ENCODE measurements around the gene PCIF1. TPM values are rescaled to one million over a fixed set of nuclear protein-coding genes. Genes with fewer than 3 reads are reported as not detected.
"Not testable (repeated sequence)": the region's sequence is repeated elsewhere in the genome, so short reads cannot be mapped to it uniquely, and the experiment has no call there.

The PCIF1 gene
- total RNA-seq, 1 donor from 2014 or later = 45.2 TPM

DNA sequence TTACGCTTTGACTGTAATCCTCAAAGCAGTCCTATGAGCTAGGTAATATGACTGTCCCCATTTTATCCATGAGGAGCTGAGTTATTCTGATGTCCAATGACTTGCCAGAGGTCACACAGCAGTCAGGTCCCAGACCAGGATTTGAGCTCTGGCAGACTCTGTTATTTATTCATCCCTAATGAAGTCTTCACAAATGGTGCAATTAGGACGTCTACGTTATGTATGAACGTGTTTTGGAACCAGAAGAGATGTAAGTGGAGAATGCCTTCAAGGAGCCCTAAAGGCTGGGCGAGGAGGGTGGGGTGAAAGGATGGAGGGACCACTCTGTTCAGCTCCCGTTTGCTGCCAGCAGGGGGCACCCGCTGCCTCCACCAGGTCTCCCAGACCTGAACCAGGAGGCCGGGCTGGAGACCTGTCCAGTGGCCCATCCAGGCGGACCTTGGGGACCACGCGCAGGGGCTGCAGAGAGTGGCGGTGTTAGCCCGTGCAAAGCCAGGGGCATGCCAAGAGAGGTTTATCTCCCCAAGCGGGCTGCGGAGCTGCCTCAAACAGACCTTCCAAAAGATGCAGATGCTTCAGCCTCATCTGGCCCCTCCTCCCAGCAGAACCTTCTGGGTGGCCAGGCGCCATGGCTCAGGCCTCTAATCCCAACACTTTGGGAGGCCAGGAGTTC lies 52.8 kb downstream of the PCIF1 start:
- TF ChIP-seq, protein P1, sequence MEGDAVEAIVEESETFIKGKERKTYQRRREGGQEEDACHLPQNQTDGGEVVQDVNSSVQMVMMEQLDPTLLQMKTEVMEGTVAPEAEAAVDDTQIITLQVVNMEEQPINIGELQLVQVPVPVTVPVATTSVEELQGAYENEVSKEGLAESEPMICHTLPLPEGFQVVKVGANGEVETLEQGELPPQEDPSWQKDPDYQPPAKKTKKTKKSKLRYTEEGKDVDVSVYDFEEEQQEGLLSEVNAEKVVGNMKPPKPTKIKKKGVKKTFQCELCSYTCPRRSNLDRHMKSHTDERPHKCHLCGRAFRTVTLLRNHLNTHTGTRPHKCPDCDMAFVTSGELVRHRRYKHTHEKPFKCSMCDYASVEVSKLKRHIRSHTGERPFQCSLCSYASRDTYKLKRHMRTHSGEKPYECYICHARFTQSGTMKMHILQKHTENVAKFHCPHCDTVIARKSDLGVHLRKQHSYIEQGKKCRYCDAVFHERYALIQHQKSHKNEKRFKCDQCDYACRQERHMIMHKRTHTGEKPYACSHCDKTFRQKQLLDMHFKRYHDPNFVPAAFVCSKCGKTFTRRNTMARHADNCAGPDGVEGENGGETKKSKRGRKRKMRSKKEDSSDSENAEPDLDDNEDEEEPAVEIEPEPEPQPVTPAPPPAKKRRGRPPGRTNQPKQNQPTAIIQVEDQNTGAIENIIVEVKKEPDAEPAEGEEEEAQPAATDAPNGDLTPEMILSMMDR (IDR thresholded peaks at IDR 0.05; ENCODE audit: unreplicated experiment) = peak; percentile 80
- no peak overlapping the region for H3K27ac Mint-ChIP-seq
- H3K27me3 Mint-ChIP-seq (ENCODE audit: low read depth) = peaks cover 5% of the 10 kb centered on the region
- H3K9me3 Mint-ChIP-seq = no peaks in the 10 kb centered on the region
- H3K36me3 Mint-ChIP-seq = no peaks in the 10 kb centered on the region
- H3K4me3 Mint-ChIP-seq = no peak overlapping the region
- DNase-seq (ENCODE audit: low spot score in 2 of 2, unreplicated experiment in 2 of 2) = peak; percentile 49 to 80
- H3K4me1 Mint-ChIP-seq = no peaks in the 10 kb centered on the region

DNA sequence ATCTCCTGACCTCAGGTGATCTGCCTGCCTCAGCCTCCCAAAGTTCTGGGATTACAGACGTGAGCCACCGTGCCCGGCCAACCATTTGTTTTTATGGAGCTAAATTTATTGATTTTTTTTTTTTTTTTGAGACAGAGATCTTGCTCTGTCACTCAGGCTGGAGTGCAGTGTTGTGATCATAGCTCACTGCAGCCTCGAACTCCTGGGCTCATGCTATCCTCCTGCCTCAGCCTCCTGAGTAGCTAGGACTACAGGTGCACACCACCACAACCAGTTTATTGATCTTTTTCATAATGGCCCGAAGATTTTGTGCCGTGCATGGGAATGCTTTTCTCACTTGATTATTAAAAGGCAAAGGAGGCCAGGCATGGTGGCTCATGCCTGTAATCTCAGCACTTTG lies 54.3 kb downstream of the PCIF1 start:
- H3K9me3 Mint-ChIP-seq; H3K4me3 Mint-ChIP-seq; H3K27ac Mint-ChIP-seq; H3K27me3 Mint-ChIP-seq (ENCODE audit: low read depth); DNase-seq (ENCODE audit: low spot score in 2 of 2, unreplicated experiment in 2 of 2); H3K36me3 Mint-ChIP-seq; H3K4me1 Mint-ChIP-seq: not testable (repeated sequence)

DNA sequence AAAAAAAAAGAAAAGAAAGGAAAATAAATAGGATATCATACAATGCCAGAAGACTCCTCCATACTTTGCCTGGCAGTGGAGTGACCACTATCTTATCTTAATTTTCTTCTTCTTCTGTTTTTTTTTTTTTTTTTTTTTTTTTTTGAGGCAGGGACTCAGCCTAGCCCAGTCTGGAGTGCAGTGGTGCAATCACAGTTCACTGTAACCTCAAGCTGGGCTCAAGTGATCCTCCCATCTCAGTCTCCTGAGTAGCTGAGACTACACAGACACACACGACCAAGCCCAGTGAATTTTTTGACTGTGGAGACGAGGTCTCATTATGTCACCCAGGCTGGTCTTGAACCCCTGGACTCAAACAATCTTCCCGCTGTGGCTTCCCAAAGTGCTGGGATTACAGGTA lies 57.1 kb downstream of the PCIF1 start:
- Mint-ChIP-seq H3K4me3 (no peak overlapping the region), H3K27ac (no peak overlapping the region), H3K27me3 (ENCODE audit: low read depth) (peaks cover 2% of the 10 kb centered on the region), H3K4me1 (peaks cover 7% of the 10 kb centered on the region), H3K9me3 (no peaks in the 10 kb centered on the region), H3K36me3 (no peaks in the 10 kb centered on the region)
- no peak for DNase-seq (ENCODE audit: low spot score in 2 of 2, unreplicated experiment in 2 of 2)
- TF ChIP-seq, protein P1 (IDR thresholded peaks at IDR 0.05; ENCODE audit: unreplicated experiment) = no peak

DNA sequence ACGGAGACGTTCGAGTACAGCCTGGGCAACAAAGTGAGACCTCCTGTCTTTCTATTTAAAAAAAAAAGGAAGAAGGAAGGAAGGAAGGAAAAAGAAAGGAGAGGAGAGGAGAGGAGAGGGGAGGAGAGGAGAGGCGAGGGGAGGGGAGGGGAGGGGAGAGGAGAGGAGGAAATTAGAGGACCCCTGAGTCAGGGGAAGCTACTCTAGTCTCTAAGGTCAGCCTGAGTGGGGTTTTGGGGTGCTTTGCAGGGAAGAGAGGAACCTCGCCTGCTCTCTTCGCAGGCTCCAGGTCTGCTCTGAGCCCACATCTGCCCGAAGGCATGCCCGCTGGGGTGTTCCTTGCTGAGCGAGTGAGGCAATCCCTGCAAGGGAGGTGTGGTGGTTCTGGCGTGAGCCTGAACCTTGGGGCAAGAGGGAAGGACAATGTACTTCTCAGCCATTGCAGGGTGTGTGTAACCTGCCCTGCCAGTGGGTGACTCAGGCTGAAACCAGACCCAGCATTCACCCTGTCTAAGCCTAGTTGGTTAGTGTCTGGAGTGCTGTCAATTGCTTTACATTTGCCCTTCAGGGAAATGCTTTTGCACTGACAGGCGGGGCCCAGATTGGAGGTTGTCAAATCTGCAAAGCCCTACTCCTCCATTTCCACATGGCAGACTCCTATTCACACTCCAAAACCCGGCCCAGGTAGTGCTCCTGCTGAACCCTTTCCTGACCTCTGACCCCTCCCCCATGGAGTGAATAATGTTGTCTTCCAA lies 58.9 kb downstream of the PCIF1 start:
- no peak for DNase-seq (ENCODE audit: low spot score in 2 of 2, unreplicated experiment in 2 of 2)
- Mint-ChIP-seq H3K4me1 (peaks cover 7% of the 10 kb centered on the region), H3K4me3 (no peak overlapping the region), H3K27ac (peak overlapping the region; percentile 21), H3K36me3 (no peaks in the 10 kb centered on the region), H3K9me3 (no peaks in the 10 kb centered on the region), H3K27me3 (ENCODE audit: low read depth) (no peaks in the 10 kb centered on the region)
- TF ChIP-seq, protein P1 (IDR thresholded peaks at IDR 0.05; ENCODE audit: unreplicated experiment) = no peak

DNA sequence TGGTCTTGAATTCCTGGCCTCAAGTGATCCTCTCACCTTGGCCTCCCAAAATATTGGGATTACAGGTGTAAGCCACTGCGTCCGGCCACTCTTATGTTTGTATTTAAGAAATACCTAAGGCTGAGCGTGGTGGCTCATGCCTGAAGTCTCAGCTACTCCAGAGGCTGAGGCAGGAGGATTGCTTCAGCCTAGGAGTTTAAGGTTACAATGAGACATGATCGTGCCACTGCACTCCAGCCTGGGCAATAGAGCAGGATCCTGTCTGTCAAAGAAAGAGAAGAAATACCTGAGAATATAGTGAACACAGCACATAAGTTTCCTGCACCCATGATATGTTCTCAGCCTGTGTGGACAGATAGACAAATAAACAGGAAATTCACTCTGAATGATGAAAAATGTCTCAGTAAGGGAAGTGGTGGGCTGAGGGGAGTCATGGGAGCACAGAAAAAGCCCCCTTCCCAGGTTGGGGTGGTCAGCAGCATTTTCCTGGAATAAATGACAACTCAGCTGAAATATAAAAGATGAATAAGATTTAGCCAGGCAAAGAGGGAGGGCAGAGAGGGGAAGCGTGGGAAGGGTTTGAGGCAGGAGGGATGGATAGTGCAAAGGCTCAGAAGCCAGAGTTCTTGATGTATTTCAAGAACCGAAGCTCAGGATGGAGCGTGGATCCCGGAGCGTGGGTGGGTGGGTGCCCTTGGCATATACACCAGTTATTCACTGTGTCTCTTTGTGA lies 60.4 kb downstream of the PCIF1 start:
- no peak overlapping the region for H3K4me3 Mint-ChIP-seq
- TF ChIP-seq, protein P1 (IDR thresholded peaks at IDR 0.05; ENCODE audit: unreplicated experiment) = no peak
- H3K27me3 Mint-ChIP-seq (ENCODE audit: low read depth) = no peaks in the 10 kb centered on the region
- no peaks in the 10 kb centered on the region for H3K36me3 Mint-ChIP-seq
- no peaks in the 10 kb centered on the region for H3K9me3 Mint-ChIP-seq
- peaks cover 7% of the 10 kb centered on the region for H3K4me1 Mint-ChIP-seq
- DNase-seq (ENCODE audit: low spot score in 2 of 2, unreplicated experiment in 2 of 2) = no peak
- no peak overlapping the region for H3K27ac Mint-ChIP-seq

DNA sequence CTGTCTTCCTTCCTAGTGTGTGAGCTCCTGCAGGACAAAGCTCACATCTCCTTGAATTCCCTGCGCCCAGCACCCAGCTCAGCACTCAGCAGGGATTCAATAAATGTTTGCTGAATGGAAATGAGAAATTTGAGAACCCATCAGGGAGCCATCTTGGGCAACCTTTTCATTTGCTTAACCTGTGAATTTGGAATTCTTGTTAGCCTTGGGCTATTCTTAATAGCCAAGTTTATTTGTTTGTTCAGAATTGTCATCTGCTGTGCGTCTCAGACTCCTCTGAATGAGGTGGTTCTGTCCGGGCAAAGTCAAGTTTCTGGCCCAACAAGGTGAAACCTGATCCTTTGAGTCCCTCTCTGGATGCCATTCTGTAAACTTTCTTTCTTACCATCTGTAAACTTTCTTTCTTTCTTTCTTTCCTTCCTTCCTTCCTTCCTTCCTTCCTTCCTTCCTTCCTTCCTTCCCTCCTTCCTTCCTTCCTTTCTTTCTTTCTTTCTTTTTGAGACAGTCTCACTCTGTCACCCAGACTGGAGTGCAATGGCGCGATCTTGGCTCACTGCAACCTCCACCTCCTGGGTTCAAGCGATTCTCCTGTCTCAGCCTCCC lies 61.1 kb downstream of the PCIF1 start:
- H3K36me3 Mint-ChIP-seq; DNase-seq (ENCODE audit: low spot score in 2 of 2, unreplicated experiment in 2 of 2); H3K9me3 Mint-ChIP-seq; H3K4me3 Mint-ChIP-seq; H3K27ac Mint-ChIP-seq; H3K27me3 Mint-ChIP-seq (ENCODE audit: low read depth): not testable (repeated sequence)
- peaks cover 12% of the 10 kb centered on the region for H3K4me1 Mint-ChIP-seq

All from mesothelial cell of epicardium (in vitro differentiated cells).